Neural progenitor cell (in vitro differentiated cells): Measurements from ENCODE around the gene LEMD3. TPM values are rescaled to one million over a fixed set of nuclear protein-coding genes. Genes with fewer than 3 reads are reported as not detected.

Experiments
- DNase-seq: peaks from one replicate; pipeline ENCODE4 v3.0.0-alpha.2; 2016; ENCODE audit warnings: low spot score
- H2AFZ ChIP-seq: fragments of 200-600 bp; sonication (generic); replicated peaks from 2 replicates; pipeline ENCODE4 v1.6.1; 2016; ENCODE audit warnings: antibody characterized with exemption
- H3F3A ChIP-seq: fragments of 200-600 bp; sonication (generic); 2 replicates; pipeline ENCODE4 v1.6.1; 2016; ENCODE audit warnings: antibody characterized with exemption, low read depth
- H3K27ac ChIP-seq: fragments of 200-600 bp; sonication (generic); 2 replicates; pipeline ENCODE4 v1.5.1; 2016; ENCODE audit warnings: mild to moderate bottlenecking
- H3K27me3 ChIP-seq: fragments of 200-600 bp; sonication (generic); 2 replicates; pipeline ENCODE4 v1.6.1; 2016; ENCODE audit warnings: mild to moderate bottlenecking, moderate library complexity
- H3K36me3 ChIP-seq: fragments of 200-600 bp; sonication (generic); 2 replicates; pipeline ENCODE4 v1.5.1; 2016
- H3K4me1 ChIP-seq: fragments of 200-600 bp; sonication (generic); 2 replicates; pipeline ENCODE4 v1.6.1; 2016; ENCODE audit warnings: mixed run types
- H3K4me2 ChIP-seq: fragments of 200-600 bp; sonication (generic); 2 replicates; pipeline ENCODE4 v1.6.1; 2016
- H3K4me3 ChIP-seq: fragments of 200-600 bp; sonication (generic); 2 replicates; pipeline ENCODE4 v1.5.1; 2016
- H3K79me2 ChIP-seq: fragments of 200-600 bp; sonication (generic); 2 replicates; pipeline ENCODE4 v1.6.1; 2016; ENCODE audit warnings: low read depth
- H3K9ac ChIP-seq: fragments of 200-600 bp; sonication (generic); 2 replicates; pipeline ENCODE4 v1.6.1; 2016
- H3K9me3 ChIP-seq: fragments of 200-600 bp; sonication (generic); 2 replicates; pipeline ENCODE4 v1.5.1; 2016; ENCODE audit warnings: low read depth
- H4K20me1 ChIP-seq: fragments of 200-600 bp; sonication (generic); 2 replicates; pipeline ENCODE4 v1.6.1; 2016; ENCODE audit warnings: low read depth
- H3K27ac Mint-ChIP-seq: 3 replicates; pipeline ENCODE4 v1.8.0; 2021; ENCODE audit warnings: mixed read lengths
- H3K27me3 Mint-ChIP-seq: 2 replicates; pipeline ENCODE4 v1.8.0; 2022; ENCODE audit warnings: low read depth, mild to moderate bottlenecking, inconsistent platforms, moderate library complexity, mixed read lengths; ENCODE audit not compliant: insufficient read depth
- H3K36me3 Mint-ChIP-seq: 3 replicates; pipeline ENCODE4 v1.8.0; 2021; ENCODE audit warnings: mixed read lengths
- H3K4me1 Mint-ChIP-seq: 3 replicates; pipeline ENCODE4 v1.8.0; 2021; ENCODE audit warnings: mixed read lengths
- H3K4me3 Mint-ChIP-seq: 3 replicates; pipeline ENCODE4 v1.8.0; 2021; ENCODE audit warnings: mild to moderate bottlenecking, moderate library complexity, mixed read lengths
- H3K9me3 Mint-ChIP-seq: 3 replicates; pipeline ENCODE4 v1.8.0; 2020; ENCODE audit warnings: mixed read lengths
- EZH2 ChIP-seq: fragments of 200-600 bp; sonication (generic); IDR thresholded peaks from 2 replicates; pipeline ENCODE4 v1.6.1; 2017; ENCODE audit warnings: antibody characterized with exemption, mild to moderate bottlenecking, moderate library complexity
- EZH2phosphoT487 ChIP-seq: fragments of 200-600 bp; sonication (generic); IDR thresholded peaks from 2 replicates; pipeline ENCODE4 v1.6.1; 2017; ENCODE audit warnings: antibody characterized with exemption
- total RNA-seq: library from RNA; depleted of rRNA; stranded (reverse); fragments of >200 nt; gene quantifications from 2 replicates; pipeline ENCODE4 v1.2.3, GENCODE V29; 2015; ENCODE audit warnings: low replicate concordance
- TF ChIP-seq, protein P1 (sequence below): fragments of 200-600 bp; sonication (generic); IDR thresholded peaks from 2 replicates; pipeline ENCODE4 v1.5.1; 2017; ENCODE audit warnings: antibody characterized with exemption, mild to moderate bottlenecking

Gene LEMD3
- total RNA-seq, 1 donor from 2014 or later = 11.5 TPM

DNA sequence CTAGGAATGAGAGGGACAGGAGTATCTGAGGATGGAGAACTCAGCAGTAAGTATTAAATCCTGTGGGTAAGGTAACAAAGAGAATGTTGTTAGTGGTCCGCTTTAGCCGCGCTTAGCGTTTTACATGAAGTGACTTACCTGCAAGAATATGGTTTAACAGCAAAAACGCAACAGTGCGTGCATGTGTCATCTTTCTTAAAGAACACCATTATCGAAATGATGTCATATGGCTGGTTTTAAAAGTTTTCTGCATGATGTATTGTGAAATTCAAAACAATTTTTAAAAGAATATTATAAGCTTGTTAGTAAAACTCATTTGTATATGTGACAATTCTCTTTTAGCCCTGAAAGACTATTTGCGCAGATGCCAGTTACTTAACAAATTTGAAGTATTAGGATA lies 1.7 kb downstream of the LEMD3 start:
- Mint-ChIP-seq H3K9me3 (no peaks in the 10 kb centered on the region), H3K27me3 (peaks cover 2% of the 10 kb centered on the region), H3K36me3 (peaks cover 5% of the 10 kb centered on the region), H3K27ac (no peak overlapping the region), H3K4me1 (peaks cover 32% of the 10 kb centered on the region), H3K4me3 (peak overlapping the region; percentile 95)
- no peak overlapping the region for H3K9ac ChIP-seq
- no peaks in the 10 kb centered on the region for H3K9me3 ChIP-seq
- peak overlapping the region; percentile 75 for H3K4me3 ChIP-seq
- DNase-seq = no peak
- peaks cover 44% of the 10 kb centered on the region for H3K79me2 ChIP-seq
- H3K4me1 ChIP-seq = no peaks in the 10 kb centered on the region
- TF ChIP-seq, protein P1, sequence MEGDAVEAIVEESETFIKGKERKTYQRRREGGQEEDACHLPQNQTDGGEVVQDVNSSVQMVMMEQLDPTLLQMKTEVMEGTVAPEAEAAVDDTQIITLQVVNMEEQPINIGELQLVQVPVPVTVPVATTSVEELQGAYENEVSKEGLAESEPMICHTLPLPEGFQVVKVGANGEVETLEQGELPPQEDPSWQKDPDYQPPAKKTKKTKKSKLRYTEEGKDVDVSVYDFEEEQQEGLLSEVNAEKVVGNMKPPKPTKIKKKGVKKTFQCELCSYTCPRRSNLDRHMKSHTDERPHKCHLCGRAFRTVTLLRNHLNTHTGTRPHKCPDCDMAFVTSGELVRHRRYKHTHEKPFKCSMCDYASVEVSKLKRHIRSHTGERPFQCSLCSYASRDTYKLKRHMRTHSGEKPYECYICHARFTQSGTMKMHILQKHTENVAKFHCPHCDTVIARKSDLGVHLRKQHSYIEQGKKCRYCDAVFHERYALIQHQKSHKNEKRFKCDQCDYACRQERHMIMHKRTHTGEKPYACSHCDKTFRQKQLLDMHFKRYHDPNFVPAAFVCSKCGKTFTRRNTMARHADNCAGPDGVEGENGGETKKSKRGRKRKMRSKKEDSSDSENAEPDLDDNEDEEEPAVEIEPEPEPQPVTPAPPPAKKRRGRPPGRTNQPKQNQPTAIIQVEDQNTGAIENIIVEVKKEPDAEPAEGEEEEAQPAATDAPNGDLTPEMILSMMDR = no peak
- no peak for TF ChIP-seq EZH2
- no peak for TF ChIP-seq EZH2phosphoT487
- no peaks in the 10 kb centered on the region for H3K36me3 ChIP-seq
- peaks cover 9% of the 10 kb centered on the region for H3F3A ChIP-seq
- peaks cover 22% of the 10 kb centered on the region for H4K20me1 ChIP-seq
- H3K27me3 ChIP-seq = peaks cover 30% of the 10 kb centered on the region
- H3K27ac ChIP-seq = no peak overlapping the region
- H3K4me2 ChIP-seq = peak overlapping the region; percentile 90
- no peak overlapping the region for H2AFZ ChIP-seq

DNA sequence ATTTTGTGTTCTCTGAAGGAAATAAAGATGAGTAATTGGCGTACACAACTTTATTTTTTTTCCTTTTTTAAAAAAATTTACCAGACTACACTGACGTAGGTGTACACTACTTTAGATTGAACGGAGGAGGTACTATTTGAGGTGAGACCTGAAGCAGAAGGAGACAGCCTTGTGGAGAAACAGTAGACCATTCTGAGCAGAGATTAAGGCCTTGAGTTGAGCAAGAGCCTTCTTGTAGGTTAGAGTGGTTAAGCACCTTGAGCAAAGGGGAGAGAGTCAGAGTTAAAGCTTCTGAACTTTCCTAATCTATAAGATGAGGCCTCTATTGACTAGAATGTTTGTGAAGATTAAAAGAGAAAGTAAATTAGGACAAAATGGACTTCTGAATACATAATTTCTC lies 2.5 kb downstream of the LEMD3 start:
- TF ChIP-seq, protein P1 = no peak
- TF ChIP-seq EZH2 (no peak), EZH2phosphoT487 (no peak)
- Mint-ChIP-seq H3K27ac (no peak overlapping the region), H3K36me3 (peaks cover 5% of the 10 kb centered on the region), H3K27me3 (no peaks in the 10 kb centered on the region), H3K4me3 (peak overlapping the region; percentile 95), H3K9me3 (no peaks in the 10 kb centered on the region), H3K4me1 (peaks cover 32% of the 10 kb centered on the region)
- Histone ChIP-seq H3K79me2 (peaks cover 44% of the 10 kb centered on the region), H3K27ac (no peak overlapping the region), H3K9ac (no peak overlapping the region), H3K36me3 (no peaks in the 10 kb centered on the region), H3K4me1 (no peaks in the 10 kb centered on the region), H3K4me2 (peak overlapping the region; percentile 90), H3K4me3 (no peak overlapping the region), H3F3A (peaks cover 9% of the 10 kb centered on the region), H2AFZ (no peak overlapping the region), H3K9me3 (no peaks in the 10 kb centered on the region), H3K27me3 (peaks cover 30% of the 10 kb centered on the region), H4K20me1 (peaks cover 22% of the 10 kb centered on the region)
- no peak for DNase-seq

DNA sequence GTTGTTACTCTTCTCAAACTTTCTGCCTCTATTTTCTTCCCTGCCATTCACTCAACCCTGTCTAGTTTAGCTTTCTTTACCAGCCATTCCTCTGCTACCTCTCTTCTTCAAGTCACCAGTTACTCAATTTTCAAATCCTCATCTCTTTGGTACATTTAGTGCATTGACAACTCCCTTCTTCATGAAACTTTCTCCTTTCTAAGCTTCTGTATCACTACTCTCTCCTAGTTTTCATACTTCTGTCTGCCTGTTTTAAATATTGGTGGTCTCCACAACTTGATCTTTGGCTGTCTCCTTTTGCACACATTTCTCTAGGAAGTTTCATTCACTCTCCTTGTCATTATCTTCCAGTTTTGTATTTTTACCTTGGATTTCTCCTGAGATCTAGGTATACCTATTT lies 6.0 kb downstream of the LEMD3 start:
- no peak for DNase-seq
- H3K27me3 ChIP-seq = peaks cover 9% of the 10 kb centered on the region
- no peaks in the 10 kb centered on the region for H3K9me3 ChIP-seq
- H3K36me3 ChIP-seq = no peaks in the 10 kb centered on the region
- Mint-ChIP-seq H3K27me3 (no peaks in the 10 kb centered on the region), H3K27ac (no peak overlapping the region), H3K4me3 (no peak overlapping the region), H3K4me1 (peaks cover 26% of the 10 kb centered on the region), H3K36me3 (peaks cover 5% of the 10 kb centered on the region), H3K9me3 (no peaks in the 10 kb centered on the region)
- peaks cover 57% of the 10 kb centered on the region for H3K79me2 ChIP-seq
- H3K4me3 ChIP-seq = no peak overlapping the region
- H3F3A ChIP-seq = no peaks in the 10 kb centered on the region
- no peak overlapping the region for H3K27ac ChIP-seq
- no peak overlapping the region for H3K4me2 ChIP-seq
- TF ChIP-seq EZH2 (no peak), EZH2phosphoT487 (no peak)
- TF ChIP-seq, protein P1 = no peak
- peaks cover 21% of the 10 kb centered on the region for H4K20me1 ChIP-seq
- H3K9ac ChIP-seq = no peak overlapping the region
- no peaks in the 10 kb centered on the region for H3K4me1 ChIP-seq
- no peak overlapping the region for H2AFZ ChIP-seq
